ENCODE measurements around the gene PAN3.

Gene PAN3

GRCh38 chr13:28283600-28283999 lies 145.3 kb downstream of the PAN3 start:
- H3K4me3 ChIP-seq: no peak overlapping the region
- no peak overlapping the region for H3K27ac ChIP-seq
- no peak for TF ChIP-seq CTCF (IDR thresholded peaks at IDR 0.05)
- no peak for DNase-seq (ENCODE audit: low spot score)

GRCh38 chr13:28286263-28286662 lies 147.9 kb downstream of the PAN3 start:
- TF ChIP-seq CTCF (IDR thresholded peaks at IDR 0.05): no peak
- Histone ChIP-seq H3K27ac (no peak overlapping the region), H3K4me3 (no peak overlapping the region)
- no peak for DNase-seq (ENCODE audit: low spot score)

GRCh38 chr13:28297341-28297740 lies 159.0 kb downstream of the PAN3 start:
- no peak for TF ChIP-seq CTCF (IDR thresholded peaks at IDR 0.05)
- no peak for DNase-seq (ENCODE audit: low spot score)
- no peak overlapping the region for H3K4me3 ChIP-seq
- no peak overlapping the region for H3K27ac ChIP-seq

- TF ChIP-seq CTCF (IDR thresholded peaks at IDR 0.05): no peak
- Histone ChIP-seq H3K27ac (no peak overlapping the region), H3K4me3 (no peak overlapping the region)
- no peak for DNase-seq (ENCODE audit: low spot score)
Measured at GRCh38 chr13:28299916-28300315, 161.6 kb downstream of the PAN3 start.

GRCh38 chr13:28301839-28302238 lies 163.5 kb downstream of the PAN3 start:
- DNase-seq (ENCODE audit: low spot score): no peak
- Histone ChIP-seq H3K4me3 (no peak overlapping the region), H3K27ac (no peak overlapping the region)
- no peak for TF ChIP-seq CTCF (IDR thresholded peaks at IDR 0.05)

GRCh38 chr13:28306325-28306724 lies 168.0 kb downstream of the PAN3 start:
- no peak for DNase-seq (ENCODE audit: low spot score)
- Histone ChIP-seq H3K4me3 (no peak overlapping the region), H3K27ac (no peak overlapping the region)
- no peak for TF ChIP-seq CTCF (IDR thresholded peaks at IDR 0.05)

GRCh38 chr13:28313579-28313978 lies 175.2 kb downstream of the PAN3 start:
- no peak for TF ChIP-seq CTCF (IDR thresholded peaks at IDR 0.05)
- Histone ChIP-seq H3K4me3 (no peak overlapping the region), H3K27ac (no peak overlapping the region)
- no peak for DNase-seq (ENCODE audit: low spot score)
